Measurements from ENCODE around the gene TUBGCP5.
"Not testable (repeated sequence)": the region's sequence is repeated elsewhere in the genome, so short reads cannot be mapped to it uniquely, and the experiment has no call there.

The TUBGCP5 gene

GRCh38 chr15:23039143-23039916 is at the start of gene TUBGCP5:
Gene TUBGCP5 (minus strand): TSS chr15:23039569. CDS start chr15:23039543, 26 bp downstream.
- peak; percentile 92 to 94 (median 93) for DNase-seq (ENCODE audit: low read depth in 3 of 3, low spot score in 1 of 3)

- DNase-seq (ENCODE audit: low read depth in 3 of 3, low spot score in 1 of 3): no peak
These were observed 43.7 kb upstream of the TUBGCP5 start for GRCh38 chr15:23083115-23083514.

- not testable (repeated sequence) for DNase-seq (ENCODE audit: low read depth in 3 of 3, low spot score in 1 of 3)
These were observed 42.8 kb upstream of the TUBGCP5 start for GRCh38 chr15:23081996-23082737.

- no peak for DNase-seq (ENCODE audit: low read depth in 3 of 3, low spot score in 1 of 3)
These were observed 41.9 kb upstream of the TUBGCP5 start for GRCh38 chr15:23081271-23081670.

GRCh38 chr15:23079766-23080165 is 40.4 kb upstream of the TUBGCP5 start:
- DNase-seq (ENCODE audit: low read depth in 3 of 3, low spot score in 1 of 3): no peak

- no peak for DNase-seq (ENCODE audit: low read depth in 3 of 3, low spot score in 1 of 3)
These were observed 36.6 kb upstream of the TUBGCP5 start for GRCh38 chr15:23075927-23076326.

GRCh38 chr15:23074684-23075083 is 35.3 kb upstream of the TUBGCP5 start:
- no peak for DNase-seq (ENCODE audit: low read depth in 3 of 3, low spot score in 1 of 3)

- DNase-seq (ENCODE audit: low read depth in 3 of 3, low spot score in 1 of 3): no peak
These were observed 34.7 kb upstream of the TUBGCP5 start for GRCh38 chr15:23073890-23074646.

- DNase-seq (ENCODE audit: low read depth in 3 of 3, low spot score in 1 of 3): no peak
These were observed 33.3 kb upstream of the TUBGCP5 start for GRCh38 chr15:23072633-23073032.

- DNase-seq (ENCODE audit: low read depth in 3 of 3, low spot score in 1 of 3): no peak
These were observed 30.3 kb upstream of the TUBGCP5 start for GRCh38 chr15:23069496-23070166.

- DNase-seq (ENCODE audit: low read depth in 3 of 3, low spot score in 1 of 3): no peak
These were observed 28.0 kb upstream of the TUBGCP5 start for GRCh38 chr15:23067416-23067815.

GRCh38 chr15:23065836-23066235 is 26.5 kb upstream of the TUBGCP5 start:
- DNase-seq (ENCODE audit: low read depth in 3 of 3, low spot score in 1 of 3): no peak

- DNase-seq (ENCODE audit: low read depth in 3 of 3, low spot score in 1 of 3): no peak
These were observed 24.8 kb upstream of the TUBGCP5 start for GRCh38 chr15:23064156-23064555.

- no peak for DNase-seq (ENCODE audit: low read depth in 3 of 3, low spot score in 1 of 3)
These were observed 18.3 kb upstream of the TUBGCP5 start for GRCh38 chr15:23057707-23058106.

GRCh38 chr15:23055316-23055715 is 15.9 kb upstream of the TUBGCP5 start:
- no peak for DNase-seq (ENCODE audit: low read depth in 3 of 3, low spot score in 1 of 3)

- no peak for DNase-seq (ENCODE audit: low read depth in 3 of 3, low spot score in 1 of 3)
These were observed 13.2 kb upstream of the TUBGCP5 start for GRCh38 chr15:23052522-23052921.

- no peak for DNase-seq (ENCODE audit: low read depth in 3 of 3, low spot score in 1 of 3)
These were observed 11.3 kb upstream of the TUBGCP5 start for GRCh38 chr15:23050708-23051107.

GRCh38 chr15:23049984-23050628 is 10.7 kb upstream of the TUBGCP5 start:
- DNase-seq (ENCODE audit: low read depth in 3 of 3, low spot score in 1 of 3): no peak

- not testable (repeated sequence) for DNase-seq (ENCODE audit: low read depth in 3 of 3, low spot score in 1 of 3)
These were observed 9.4 kb upstream of the TUBGCP5 start for GRCh38 chr15:23048572-23049282.

GRCh38 chr15:23043987-23044386 is 4.6 kb upstream of the TUBGCP5 start:
- not testable (repeated sequence) for DNase-seq (ENCODE audit: low read depth in 3 of 3, low spot score in 1 of 3)

Data from stimulated activated CD4-positive, alpha-beta T cell treated with anti-CD3 and anti-CD28 coated beads, TNF-alpha, amount 100 ng/mL, for 1 hour (primary cell).